ENCODE results near the gene TNFRSF6B.
A peak's percentile ranks its signal among the peaks of the same experiment; 100 is the strongest.
"Not testable (repeated sequence)": the region's sequence is repeated elsewhere in the genome, so short reads cannot be mapped to it uniquely, and the experiment has no call there.

The TNFRSF6B gene, protein sequence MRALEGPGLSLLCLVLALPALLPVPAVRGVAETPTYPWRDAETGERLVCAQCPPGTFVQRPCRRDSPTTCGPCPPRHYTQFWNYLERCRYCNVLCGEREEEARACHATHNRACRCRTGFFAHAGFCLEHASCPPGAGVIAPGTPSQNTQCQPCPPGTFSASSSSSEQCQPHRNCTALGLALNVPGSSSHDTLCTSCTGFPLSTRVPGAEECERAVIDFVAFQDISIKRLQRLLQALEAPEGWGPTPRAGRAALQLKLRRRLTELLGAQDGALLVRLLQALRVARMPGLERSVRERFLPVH

GRCh38 chr20:63696628-63697356 lies at the start of gene TNFRSF6B:
TSS of gene TNFRSF6B (plus strand) at chr20:63696652. CDS start at chr20:63696768, 116 bp downstream.
- DNase-seq: no peak

DNA sequence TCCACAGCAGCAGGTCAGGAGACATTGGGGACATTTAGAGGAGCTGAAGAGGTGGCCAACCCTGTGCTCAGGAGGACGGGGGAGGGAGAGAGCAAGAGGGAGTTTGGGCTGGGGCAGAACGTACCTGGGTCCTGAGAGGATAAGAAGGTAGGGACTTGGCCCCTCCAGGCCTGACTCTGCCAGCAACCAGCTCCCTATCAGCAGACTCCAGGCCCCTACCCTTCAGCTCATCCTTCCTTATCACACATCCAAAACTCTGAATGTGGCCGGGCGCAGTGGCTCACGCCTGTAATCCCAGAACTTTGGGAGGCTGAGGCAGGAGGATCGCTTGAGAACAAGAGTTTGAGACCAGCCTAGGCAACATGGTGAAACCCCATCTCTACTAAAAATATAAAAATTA lies 48.3 kb upstream of the TNFRSF6B start:
- no peak for DNase-seq

DNA sequence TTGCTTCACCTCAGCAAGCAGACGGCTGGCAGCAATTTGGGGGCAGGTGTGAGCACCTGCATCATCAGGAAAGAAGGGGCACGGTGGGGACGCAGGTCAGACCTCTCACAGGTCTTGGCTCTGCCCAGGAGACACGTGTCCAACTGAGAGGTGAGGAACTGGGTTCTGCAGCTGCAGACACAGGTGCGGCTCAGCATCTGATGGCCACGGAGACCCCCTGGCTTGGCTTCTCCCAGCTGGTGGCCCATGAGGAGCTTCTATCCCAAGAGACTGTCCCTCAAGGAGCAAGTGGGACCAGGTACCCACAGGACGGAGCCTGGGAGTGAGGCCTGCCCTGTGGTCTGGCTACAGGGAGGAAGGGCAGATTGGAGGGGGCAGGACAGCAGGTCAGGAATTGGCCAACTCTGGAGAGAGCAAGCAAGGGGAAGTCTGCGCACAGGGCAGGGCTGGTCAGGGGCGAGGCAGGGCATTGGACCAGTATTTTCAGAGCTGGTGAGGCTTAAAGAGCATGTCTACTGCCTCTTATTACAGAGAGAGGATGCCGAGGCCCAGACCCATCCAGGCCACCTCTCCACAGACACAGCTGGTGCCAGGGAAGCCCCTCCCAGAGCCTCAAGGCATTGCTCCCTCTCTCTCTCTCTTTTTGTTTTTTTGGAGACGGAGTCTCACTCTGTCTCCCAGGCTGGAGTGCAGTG lies 47.4 kb upstream of the TNFRSF6B start:
- no peak for DNase-seq

GRCh38 chr20:63650486-63650885 lies 46.0 kb upstream of the TNFRSF6B start:
- not testable (repeated sequence) for DNase-seq

DNA sequence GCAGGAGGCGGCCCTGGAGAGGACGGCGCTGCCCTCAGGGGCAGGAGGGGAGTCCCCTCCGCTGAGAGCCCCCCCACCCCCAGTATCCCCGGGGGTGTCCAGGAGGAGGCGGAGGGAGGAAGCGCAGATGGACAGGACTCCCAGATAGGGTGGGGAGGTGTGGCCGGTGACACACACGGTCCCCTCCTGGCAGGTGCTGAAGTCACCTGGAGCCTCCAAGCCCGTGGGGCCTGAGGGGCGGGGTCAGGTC lies 44.6 kb upstream of the TNFRSF6B start:
- no peak for DNase-seq

- no peak for DNase-seq
Observed at GRCh38 chr20:63652192-63652980, 44.1 kb upstream of the TNFRSF6B start.

GRCh38 chr20:63653041-63653973 lies 43.1 kb upstream of the TNFRSF6B start, which contains the start of gene STMN3:
TSS of gene STMN3 (minus strand) at chr20:63653424. CDS start at chr20:63653345, 79 bp downstream.
- DNase-seq: peak; percentile 83

GRCh38 chr20:63653974-63654668 lies 42.3 kb upstream of the TNFRSF6B start:
- no peak for DNase-seq

- no peak for DNase-seq
Observed at GRCh38 chr20:63655249-63655648, 41.2 kb upstream of the TNFRSF6B start.

DNA sequence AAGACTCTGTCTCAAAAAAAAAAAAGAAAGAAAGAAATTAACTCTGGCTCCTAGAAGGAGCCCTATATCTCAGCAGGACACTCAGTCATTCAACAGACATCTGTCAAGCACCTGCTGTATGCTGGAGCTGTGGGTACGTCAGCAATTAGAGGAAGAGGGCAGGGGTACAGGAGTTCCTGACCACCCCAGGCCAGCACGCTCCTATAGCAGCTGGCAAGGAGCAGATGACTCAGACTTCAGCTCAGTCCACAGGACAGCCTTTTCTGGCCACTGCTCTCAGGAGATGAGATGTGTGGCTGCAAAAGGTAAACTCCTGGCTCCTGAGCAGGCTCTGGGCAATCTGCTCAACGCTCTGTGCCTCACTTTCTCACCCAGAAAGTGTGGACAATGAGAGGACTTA lies 40.0 kb upstream of the TNFRSF6B start:
- DNase-seq: no peak

DNA sequence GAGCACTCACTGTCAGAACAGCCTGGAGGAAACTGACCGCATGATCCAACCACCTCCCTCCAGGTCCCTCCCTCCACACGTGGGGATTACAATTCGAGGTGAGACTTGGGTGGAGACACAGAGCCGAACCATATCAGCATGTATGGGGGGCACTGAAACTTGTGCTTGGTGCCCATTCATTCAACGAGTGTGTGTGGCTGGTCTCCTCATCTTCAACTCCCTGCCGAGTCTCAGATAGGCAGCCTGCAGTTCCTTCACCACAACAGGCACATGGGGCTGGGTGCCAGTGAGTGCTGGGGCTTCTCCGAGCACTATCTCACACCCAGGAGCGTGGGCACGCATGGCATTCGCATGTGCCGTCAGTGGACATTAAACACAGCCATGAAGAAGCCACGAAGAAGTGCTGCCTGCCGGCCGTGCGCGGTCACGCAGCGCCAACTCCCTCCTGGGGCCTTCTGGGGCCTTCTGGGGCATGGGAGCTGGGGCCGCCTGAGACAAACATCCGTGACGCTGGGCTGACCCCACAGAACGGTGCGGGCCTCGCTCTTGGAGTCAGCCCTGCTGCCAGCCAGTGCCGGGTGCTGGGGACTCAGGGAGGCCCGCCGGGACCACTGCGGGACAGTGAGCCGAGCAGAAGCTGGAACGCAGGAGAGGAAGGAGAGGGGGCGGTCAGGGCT lies 39.1 kb upstream of the TNFRSF6B start:
- DNase-seq: no peak

- DNase-seq: peak; percentile 95
Observed at GRCh38 chr20:63657937-63658748, 38.3 kb upstream of the TNFRSF6B start, which contains the start of gene RTEL1. TSS of gene RTEL1 (plus strand) at chr20:63658312. CDS start at chr20:63659403, 1,091 bp downstream.

DNA sequence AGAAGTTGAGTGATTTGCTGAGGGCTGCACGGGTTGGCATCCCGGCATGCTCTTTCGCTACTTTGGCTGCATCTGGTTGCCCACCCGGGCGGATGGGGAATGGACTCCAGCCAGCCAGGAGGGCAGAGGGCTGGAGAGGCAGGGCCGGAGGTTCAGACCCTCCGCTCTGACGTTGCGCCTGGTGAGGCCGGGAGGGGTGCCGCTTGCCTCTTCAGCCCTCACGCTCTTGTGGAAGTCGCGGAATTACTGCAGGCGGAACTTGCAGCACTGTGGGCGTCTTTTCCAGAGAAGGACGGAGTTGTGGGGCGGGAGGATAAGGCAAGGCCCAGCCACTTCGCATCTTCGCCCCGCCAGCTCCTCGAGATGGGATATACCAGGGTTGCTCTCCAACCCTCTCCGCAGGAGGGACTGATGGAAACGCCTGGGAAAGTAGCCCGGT lies 37.7 kb upstream of the TNFRSF6B start:
- no peak for DNase-seq

DNA sequence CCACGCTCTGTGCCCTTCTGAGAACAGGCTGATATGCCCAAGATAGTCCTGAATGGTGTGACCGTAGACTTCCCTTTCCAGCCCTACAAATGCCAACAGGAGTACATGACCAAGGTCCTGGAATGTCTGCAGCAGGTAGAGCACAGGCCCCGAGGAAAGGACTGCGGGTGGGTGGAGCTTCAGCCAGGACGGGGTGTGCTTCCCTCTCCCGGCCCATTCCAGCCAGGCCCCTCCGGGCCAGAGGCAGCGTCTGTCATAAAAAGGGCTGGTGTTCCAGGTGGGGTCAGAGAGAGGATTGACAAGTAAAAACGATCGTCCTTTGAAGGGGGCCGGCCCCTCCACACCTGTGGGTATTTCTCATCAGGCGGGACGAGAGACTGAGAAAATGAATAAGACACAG lies 37.1 kb upstream of the TNFRSF6B start:
- DNase-seq: no peak

GRCh38 chr20:63660174-63660573 lies 36.3 kb upstream of the TNFRSF6B start:
- DNase-seq: not testable (repeated sequence)

DNA sequence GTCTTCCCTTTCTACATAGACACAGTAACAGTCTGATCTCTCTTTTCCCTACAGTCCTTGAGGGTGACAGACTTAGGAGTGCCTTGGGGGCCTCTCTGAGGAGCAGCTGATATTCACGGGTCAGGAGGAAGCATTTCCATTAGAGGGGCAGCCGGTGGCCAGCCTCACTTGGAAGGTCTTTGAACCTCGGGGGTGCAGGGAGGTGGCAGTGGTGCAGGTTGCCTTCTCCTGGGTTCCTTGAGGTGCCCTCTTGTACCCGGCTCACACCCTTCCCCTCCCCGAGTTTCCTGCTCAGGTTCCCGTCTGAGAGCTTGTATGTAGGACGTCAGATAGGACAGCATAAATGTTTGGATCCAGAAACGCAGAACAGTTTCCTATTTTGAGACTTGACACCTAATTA lies 35.8 kb upstream of the TNFRSF6B start:
- no peak for DNase-seq

- DNase-seq: no peak
Observed at GRCh38 chr20:63661108-63661507, 35.3 kb upstream of the TNFRSF6B start.

- DNase-seq: no peak
Observed at GRCh38 chr20:63661959-63662812, 34.3 kb upstream of the TNFRSF6B start.

GRCh38 chr20:63662813-63663189 lies 33.7 kb upstream of the TNFRSF6B start:
- no peak for DNase-seq

Measured in SHP77 treated with DMSO at 0.1 percent for 48 hours (cell line).